HG03066 (cell line): ENCODE measurements around the gene ABCD4.
"Not testable (repeated sequence)": the region's sequence is repeated elsewhere in the genome, so short reads cannot be mapped to it uniquely, and the experiment has no call there.

Experiments used
- ATAC-seq: cut with Tn5 transposase; IDR thresholded peaks from one replicate; pipeline ENCODE4 v1.9.1; 2021; ENCODE audit warnings: low read depth; ENCODE audit not compliant: unreplicated experiment

ABCD4 gene

DNA sequence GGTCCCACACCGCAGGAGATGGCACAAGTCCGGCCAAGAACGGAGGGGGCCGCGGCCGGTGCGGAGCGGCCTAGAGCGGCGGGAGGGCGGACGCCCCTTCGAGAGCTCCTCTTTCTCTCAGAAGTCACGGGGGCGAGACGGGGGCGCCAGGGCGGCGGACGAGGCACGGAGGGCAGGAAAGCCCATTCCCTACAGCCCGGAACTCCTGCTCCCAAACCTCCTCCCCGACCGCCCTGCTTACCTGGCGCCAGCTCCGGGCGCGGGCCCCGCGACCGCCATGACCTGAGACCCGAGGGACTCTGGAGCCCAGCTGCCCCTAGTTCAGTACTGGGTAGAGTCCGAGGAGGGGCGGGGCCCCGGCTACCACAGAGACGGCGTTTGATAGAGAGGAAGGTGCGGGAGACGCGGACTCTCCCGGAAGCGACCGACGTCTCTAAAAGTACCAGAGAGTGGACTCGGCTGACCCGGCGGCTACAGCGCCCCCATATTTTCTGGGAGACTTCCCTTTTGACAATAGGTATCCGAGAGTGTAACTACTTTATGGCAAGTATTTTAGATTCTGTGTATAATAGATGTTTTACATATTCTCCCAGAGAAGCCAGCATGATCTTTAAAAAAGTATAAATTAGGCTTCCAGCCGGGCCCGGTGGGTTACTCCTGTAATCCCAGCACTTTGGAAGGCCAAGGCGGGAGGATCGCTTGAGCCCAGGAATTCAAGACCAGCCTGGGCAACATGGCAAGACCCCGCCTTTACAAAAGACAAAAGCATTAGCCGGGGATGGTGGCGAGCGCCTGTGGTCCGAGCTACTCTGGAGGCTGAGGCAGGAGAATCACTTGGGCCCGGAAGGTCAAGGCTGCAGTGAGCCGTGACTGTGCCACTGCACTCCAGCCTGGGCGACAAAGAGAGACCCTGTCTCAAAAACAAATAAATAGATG is at the start of gene ABCD4:
TSS of gene ABCD4 (minus strand) at position 301 of the 936 bp plus-strand sequence. CDS start at position 279, 22 bp downstream.
- peak; percentile 97 for ATAC-seq

DNA sequence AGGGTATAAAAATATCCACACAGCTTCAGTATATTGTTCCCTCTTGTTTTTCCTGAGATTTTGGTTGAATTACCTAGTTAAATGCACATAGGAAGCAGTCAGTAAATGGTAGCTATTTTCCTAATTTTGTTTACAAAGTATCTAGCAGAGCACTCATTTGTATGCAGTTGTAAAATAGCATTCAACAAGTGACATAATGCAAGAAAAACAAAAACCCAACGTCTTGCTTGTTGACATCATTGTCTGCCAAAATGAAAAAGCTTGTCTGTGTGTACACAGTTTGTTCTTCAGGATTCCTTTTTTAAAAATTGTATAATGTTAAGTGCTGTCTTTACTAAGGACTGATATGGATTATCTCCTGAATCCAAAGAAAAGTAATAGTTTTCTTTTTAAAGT is 48.2 kb upstream of the ABCD4 start:
- ATAC-seq, result no peak

DNA sequence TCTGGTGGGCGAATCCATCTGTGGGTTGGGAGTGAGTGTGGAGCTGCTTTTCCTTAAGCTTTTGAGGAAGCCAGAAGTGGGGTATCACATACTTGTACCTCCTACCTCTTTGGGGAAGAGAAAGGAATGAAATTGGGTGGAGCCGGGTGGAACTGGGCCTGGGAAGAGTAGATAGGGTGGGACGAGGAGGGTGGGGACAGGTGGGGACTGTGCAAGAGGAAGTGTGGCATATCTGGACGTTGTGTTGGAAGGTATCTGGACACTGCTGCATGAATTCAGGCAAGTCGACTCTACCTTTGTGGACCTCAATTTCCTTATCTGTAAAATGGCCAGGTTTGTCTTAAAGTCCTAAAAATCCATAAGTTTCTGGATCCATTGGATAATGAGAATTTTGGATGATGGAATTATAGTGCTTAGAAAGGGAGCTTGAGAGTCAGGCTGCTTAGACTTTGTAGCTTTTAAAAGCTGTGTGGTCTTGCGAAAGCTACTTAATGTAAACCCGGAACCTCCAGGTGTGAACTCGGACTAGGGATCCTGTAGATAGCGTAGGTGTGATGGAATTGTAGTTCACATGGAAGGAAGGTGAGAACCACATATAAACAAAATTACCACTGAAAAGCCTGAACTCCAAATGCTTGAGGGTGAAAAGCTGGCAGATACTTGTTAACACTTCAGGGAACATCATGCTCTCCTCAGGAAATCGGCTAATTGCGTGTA is 47.6 kb upstream of the ABCD4 start:
- no peak for ATAC-seq

DNA sequence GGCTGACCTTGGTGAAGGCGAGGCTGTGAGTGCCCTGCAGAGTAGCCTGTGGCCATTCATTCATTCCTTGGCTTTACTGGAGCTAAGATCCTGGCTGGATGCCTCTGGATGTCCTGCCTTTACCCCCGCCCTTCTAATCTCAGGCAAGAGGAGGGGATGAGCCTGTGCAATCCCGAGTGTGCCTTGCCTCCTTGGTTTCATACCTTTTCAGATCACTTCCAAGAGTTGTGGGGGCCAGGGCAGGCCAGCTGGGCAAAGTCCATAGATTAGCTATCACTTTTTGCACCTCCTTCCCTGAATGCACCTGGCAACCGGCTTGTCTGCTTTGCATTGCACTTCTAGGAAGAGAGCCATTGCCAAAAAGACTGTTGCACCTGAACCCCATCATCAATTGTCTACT is 47.0 kb upstream of the ABCD4 start:
- ATAC-seq, result no peak

DNA sequence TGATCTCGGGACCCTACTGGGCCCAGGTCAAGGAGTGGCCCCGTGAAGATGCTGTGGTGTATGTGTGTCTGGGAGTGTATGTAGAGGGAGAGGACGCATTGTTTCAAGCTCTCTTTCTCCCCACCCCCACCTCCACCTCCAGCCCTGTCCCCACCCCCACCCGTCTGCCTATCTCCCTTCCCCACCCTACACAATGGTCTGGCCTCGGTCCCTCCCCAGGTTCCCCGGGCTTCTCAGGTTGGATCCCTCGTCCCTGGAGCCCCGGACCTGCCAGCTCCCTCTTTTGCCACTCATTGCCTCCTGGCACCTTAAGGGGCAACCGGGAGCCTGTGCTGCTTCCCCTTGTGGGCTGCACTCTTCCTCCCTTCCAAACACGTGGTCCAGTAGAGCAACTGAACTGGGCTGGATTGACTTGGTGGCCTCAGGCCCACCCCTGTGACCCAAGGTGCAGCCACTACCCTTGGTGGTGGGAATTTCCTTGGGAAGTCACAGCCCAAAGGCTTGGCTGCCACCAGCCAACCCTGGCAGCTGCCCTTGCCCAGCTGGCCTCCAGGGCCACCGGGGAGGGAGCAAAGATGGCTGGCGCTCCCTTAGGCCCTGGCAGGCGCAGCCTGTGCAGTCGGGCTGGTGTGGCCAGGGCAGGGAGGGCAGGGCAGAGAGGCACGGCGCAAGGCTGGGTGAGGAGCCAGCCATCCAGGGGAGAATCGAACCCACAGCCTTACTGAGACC is 46.2 kb upstream of the ABCD4 start:
- no peak for ATAC-seq

DNA sequence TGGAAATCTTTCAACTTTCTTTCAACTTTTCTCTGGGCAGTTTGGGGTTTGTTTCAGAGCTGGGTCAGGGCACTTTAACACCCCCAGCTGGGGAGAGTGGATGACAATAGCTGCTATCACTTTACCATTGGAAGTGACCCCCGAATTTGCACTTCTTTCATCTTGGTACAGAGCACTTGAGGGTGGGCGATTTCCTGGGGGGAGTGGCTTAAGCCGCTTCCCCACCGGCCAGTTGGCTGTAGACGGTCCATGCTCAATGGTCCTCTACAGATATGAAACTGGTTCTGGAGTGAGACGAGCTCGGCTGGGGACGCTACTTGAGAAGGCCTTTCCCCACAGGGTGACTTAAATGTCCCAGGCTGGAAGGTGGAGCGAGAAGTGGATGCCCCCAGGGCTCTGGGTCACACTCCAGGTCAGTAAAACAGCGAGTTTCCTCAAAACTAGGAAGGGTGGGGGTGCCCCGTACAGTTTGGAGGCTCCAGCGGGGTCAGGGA is 45.6 kb upstream of the ABCD4 start, which contains the start of gene VRTN:
TSS of gene VRTN (plus strand) at position 231 of the 494 bp plus-strand sequence. CDS start 8,313 bp downstream, outside the sequence.
- no peak for ATAC-seq

DNA sequence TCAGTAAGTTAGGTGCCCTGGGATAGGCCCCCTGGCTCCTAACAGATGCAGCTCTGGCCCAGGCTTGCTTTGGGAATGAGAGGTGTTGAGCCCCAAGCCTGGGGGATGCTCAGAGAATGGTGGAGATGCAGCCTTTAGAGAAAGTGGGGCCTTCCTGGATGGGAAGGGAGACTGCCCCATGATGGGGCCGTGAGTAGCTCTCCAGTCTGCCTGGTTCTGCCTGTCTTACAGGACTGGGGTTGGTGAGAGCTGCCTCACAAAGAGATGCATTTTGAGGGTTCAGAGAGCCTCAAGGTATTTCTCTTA is 45.0 kb upstream of the ABCD4 start:
- ATAC-seq, result no peak

DNA sequence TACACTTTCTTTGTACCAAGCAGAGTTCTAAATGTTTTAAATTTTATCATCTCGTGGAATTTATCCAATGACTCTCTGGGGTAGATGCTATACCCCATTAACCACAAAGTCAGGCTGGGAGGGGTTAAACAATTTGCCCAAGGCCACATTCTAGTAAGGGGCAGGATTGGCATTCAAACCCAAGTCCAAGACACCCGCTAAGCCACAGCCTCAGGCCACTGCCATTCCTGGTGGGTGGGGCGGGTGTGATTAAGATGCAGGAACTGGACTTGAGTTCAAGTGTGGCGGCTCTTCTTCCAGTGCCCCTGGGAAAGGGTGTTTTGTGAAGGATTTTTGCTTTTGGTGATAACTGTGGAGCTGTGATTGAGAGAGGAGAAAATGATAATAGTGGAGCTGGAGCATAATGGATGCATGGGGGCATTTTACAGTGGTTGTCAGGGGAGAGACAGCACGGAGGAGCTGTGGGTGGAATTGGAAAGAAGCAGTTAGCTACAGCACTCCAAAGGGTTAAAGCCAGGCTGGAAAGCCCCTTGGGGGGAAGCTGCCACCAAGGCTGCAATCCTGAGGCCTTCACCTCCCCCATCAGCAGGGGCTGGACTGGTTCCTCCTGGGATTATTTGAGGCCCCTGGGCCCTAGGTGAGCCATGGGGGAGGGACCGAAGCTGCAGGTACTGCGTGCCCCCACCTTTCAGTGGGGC is 44.5 kb upstream of the ABCD4 start:
- ATAC-seq, result no peak

DNA sequence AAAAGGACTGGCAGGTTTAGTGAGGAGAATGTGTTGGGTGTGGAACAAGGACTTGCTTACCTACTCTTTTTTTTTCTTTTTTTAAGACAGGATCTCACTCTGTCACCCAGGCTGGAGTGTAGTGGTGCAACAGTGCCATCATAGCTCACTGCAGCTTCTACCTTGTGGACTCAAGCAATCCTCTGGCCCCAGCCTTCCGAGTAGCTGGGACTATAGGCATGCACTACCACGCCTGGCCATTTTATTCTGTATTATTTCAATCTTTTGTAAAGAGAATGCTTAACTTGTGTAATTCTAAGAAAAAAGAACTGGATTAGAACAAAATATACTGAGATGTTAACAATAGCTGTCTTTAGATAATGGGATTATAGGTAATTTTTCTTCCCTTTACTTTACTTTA is 43.6 kb upstream of the ABCD4 start:
- no peak for ATAC-seq

DNA sequence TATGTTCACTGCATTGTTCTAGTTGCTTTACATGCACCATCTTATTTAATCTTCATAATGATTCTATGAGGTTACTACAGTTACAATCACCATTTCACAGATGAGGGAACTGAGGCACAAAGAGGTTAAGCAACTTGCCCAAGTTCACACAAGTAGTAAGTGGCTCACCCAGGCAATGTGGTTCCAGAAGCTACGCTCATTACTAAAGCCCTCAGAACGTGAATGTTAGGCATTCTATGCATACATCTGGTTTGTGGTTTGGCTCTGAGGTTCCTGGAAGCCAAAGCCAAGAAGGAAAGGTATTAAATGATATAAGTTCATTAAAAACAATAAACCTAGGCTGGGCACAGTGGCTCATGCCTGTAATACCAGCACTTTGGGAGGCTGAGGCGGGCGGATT is 31.2 kb upstream of the ABCD4 start:
- ATAC-seq, result no peak

DNA sequence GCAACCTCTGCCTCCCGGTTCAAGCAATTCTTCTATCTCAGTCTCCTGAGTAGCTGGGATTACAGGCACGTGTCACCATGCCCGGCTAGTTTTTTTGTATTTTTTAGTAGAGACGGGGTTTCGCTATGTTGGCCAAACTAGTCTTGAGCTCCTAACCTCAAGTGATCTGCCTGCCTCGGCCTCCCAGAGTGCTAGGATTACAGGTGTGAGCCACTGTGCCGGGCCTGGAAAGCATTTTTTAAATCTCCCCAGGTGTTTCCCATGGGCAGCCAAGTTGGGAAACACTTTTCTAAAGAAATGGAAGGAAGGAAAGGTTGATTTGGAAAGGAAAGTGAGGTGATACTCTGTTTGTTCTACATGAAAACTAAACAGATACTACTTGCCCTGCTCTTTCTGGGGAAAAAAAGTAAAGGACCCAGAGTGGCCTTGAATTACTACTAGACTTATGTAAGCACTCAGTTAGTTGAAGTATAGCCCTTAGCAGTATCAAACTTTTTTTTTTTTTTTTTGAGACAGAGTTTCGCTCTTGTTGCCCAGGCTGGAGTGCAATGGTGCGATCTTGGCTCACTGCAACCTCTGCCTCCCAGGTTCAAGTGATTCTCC is 27.3 kb upstream of the ABCD4 start:
- not testable (repeated sequence) for ATAC-seq

DNA sequence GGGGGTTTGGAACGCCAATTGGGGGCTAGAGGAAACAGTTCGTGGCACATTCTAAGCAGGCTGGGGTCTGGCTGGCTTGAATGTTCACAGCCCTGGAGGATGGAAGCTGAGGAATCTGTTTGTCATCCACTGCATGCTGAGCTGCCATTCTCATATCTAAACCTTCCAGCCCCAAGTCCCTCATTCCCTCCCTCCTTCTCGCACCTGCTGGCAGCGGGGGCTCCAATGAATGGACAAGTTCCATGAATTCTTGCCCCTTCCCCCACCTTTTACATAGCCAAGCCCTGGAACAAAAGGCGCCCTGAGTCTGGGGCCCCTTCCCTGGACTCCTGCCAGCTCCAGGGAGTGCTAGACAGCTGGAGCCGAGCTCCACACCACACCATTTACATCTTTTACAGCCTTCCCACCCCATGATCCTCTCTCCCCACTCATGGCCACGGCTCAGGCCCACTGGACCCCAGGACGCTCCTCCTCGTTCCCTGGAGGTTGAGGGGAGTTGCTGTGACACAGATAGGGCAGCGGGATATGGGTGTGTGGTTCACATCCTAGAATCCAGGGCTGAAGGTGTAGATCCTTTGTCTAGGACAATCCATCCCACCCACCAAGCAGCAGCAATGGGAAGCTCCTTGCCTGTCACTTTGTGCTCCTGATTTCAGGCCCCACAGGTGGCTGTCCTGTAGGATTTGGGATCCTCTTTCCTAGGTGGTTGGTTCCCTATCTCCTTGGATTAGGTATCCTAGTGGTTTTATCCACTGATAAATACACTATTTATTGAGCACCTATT is 23.8 kb upstream of the ABCD4 start:
- ATAC-seq, result no peak

DNA sequence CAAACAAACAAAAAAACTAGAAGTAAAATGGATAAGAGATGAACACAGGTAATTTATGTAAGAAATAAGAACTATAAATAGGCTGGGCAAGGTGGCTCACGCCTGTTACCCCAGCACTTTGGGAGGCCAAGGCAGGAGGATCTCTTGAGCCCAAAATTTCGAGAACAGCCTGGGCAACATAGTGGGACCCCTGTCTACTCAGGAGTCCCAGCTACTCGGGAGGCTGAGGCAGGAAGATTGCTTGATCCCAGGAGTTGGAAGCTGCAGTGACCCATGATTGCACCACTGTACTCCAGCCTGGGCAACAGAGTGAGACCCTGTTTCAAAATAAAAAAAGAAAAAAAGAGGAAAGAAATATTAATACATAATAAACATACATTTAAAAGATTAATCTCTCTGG is 22.7 kb upstream of the ABCD4 start:
- ATAC-seq, result no peak

DNA sequence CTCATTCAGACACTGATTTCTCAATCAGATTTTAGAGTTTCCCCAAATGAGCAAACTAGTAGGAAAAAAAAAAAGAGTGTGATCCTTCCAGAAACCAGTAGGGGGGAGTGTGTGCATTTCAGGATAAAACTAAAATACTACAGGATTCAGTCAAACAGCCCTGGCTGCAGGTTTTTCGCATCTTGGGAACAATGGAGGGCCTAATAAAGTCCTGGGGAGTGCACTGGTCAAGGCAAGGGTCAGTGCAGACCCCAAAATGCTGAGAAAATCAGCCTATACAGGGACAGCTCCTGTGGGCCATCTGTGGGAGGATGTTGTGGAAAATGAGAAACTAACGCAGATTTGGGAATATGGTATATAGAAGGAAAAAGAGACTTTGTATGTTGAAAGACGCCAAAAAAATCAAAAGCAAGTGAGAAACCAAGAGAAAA is 22.2 kb upstream of the ABCD4 start:
- no peak for ATAC-seq

DNA sequence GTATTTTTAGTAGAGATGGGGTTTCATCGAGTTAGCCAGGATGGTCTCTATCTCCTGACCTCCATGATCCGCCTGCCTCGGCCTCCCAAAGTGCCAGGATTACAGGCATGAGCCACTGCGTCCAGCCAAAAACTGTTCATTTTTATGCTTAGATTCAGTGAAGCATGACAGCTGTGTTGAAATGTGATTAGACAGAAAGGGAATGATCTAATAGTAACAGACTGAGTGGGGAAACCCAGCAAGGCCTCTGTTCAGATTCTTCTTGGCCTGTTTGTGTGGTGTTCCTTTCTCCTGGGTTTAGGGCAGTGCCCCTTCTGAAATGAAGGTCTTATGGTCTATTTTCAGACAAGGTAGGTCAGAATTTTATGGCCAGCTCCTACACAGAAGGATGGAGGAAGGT is 11.8 kb upstream of the ABCD4 start:
- ATAC-seq, result no peak

DNA sequence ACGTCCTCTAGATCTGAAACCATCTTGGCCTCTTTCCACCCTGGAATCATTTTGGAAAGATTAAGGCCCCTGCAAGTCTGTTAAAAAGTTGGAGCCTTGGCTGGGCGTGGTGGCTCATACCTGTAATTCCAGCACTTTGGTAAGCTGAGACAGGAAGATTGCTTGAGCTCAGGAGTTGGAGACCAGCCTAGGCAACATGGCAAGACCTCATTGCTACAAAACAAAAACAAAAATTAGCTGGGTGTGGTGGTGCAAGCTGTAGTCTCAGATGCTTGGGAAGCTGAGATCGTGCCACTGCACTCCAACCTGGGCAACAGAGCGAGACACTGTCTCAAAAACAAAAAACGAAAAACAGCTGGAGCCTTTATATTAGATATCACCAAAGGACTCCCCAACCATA is 10.9 kb upstream of the ABCD4 start:
- ATAC-seq, result no peak

DNA sequence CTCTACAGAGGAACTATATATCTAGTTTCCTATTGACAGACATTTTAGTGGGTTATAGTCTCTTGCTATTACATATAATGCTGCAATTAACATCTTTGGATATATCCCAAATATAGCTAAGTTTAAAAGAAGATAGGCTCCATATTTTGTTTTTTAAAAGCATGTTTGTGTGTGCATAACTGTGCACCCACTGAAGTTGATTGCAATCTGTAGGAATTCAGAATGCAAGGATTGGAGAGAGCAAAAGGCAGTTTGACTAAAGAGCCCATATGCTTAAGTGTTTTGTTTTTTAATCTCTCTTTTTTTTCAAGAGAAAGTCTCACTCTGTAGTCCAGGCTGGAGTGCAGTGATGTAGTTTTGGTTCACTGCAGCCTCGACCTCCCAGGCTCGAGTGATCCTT is 9.4 kb upstream of the ABCD4 start:
- no peak for ATAC-seq

DNA sequence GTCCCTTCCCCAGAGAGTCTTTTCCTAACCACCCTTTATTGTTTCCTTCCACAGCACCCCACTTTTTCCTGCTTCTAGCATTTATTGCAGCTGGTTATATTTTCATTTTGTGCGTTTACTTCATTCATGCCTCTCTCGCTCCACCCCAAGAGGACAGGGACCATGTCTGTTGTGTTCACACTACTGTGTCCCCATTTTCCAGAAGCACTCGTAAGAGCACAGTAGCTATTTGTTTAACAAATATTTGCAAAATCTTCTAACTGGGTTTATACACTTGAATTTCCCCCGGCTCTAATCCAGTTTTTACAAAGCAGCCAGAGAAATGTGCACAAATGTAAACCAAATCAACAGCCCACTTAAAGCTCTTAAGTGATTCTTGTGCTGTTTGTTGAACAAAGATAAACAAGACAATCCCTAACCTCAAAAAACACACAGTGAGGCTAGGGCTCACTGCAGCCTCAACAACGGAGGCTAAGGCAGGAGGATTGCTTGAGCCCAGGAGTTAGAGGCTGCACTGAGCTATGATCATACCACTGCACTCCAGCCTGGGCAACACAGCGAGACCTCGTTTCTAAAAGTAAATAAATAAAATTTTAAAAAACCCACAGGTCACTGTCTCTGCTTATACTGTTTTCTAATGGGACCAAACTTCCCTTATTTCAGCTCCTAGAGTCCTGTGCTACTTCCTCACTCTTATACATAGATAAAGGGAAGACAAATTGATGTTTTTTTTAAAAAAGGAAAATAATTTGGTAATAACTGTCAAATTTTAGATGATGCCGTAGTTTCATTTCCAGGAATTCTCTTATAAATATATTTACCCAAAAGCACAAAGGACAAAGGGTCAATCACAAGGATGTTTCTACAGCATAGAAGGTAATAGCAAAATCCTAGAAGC is 6.6 kb upstream of the ABCD4 start:
- ATAC-seq, result no peak
